Activated CD4-positive, CD25-positive, alpha-beta regulatory T cell treated with anti-CD3 and anti-CD28 coated beads, Interleukin-2, amount 50 U/mL, for 24 hours (primary cell): ENCODE results near the gene ZNF280C.
A peak's percentile ranks its signal among the peaks of the same experiment; 100 is the strongest.
"Not testable (repeated sequence)": the region's sequence is repeated elsewhere in the genome, so short reads cannot be mapped to it uniquely, and the experiment has no call there.

Source experiments
- ATAC-seq, 2 donors: fragments of 150-1000 bp; cut with Tn5 transposase; one replicate each; pipeline ENCODE4 v1.10.0; 2021; ENCODE audit warnings: mild to moderate bottlenecking in 1 of 2, moderate library complexity in 1 of 2

The ZNF280C gene

GRCh38 chrX:130268449-130269170 lies at the start of gene ZNF280C:
TSS of gene ZNF280C (minus strand) at chrX:130268899. CDS start at chrX:130260449, 8,450 bp downstream.
- peak; percentile 91 to 93 for ATAC-seq

GRCh38 chrX:130304587-130305368 lies 36.1 kb upstream of the ZNF280C start:
- no peak for ATAC-seq

GRCh38 chrX:130301977-130302376 lies 33.3 kb upstream of the ZNF280C start:
- ATAC-seq: no peak

GRCh38 chrX:130301405-130301804 lies 32.7 kb upstream of the ZNF280C start:
- no peak for ATAC-seq

GRCh38 chrX:130300010-130300282 lies 31.2 kb upstream of the ZNF280C start:
- no peak for ATAC-seq

GRCh38 chrX:130299279-130300009 lies 30.7 kb upstream of the ZNF280C start:
- ATAC-seq: no peak

- ATAC-seq: no peak
Measured at GRCh38 chrX:130296743-130297142, 28.0 kb upstream of the ZNF280C start.

GRCh38 chrX:130296297-130296678 lies 27.6 kb upstream of the ZNF280C start:
- no peak for ATAC-seq

GRCh38 chrX:130295519-130296296 lies 27.0 kb upstream of the ZNF280C start:
- ATAC-seq: no peak

GRCh38 chrX:130287071-130287770 lies 18.5 kb upstream of the ZNF280C start:
- no peak for ATAC-seq

GRCh38 chrX:130285710-130286109 lies 17.0 kb upstream of the ZNF280C start:
- ATAC-seq: no peak

GRCh38 chrX:130285069-130285620 lies 16.4 kb upstream of the ZNF280C start:
- ATAC-seq: no peak

- ATAC-seq: no peak
Measured at GRCh38 chrX:130282151-130282550, 13.5 kb upstream of the ZNF280C start.

GRCh38 chrX:130280901-130281300 lies 12.2 kb upstream of the ZNF280C start:
- no peak for ATAC-seq

- not testable (repeated sequence) for ATAC-seq
Measured at GRCh38 chrX:130272253-130272652, 3.6 kb upstream of the ZNF280C start.

- not testable (repeated sequence) for ATAC-seq
Measured at GRCh38 chrX:130269391-130269790, 692 bp upstream of the ZNF280C start.

- no peak for ATAC-seq
Measured at GRCh38 chrX:130267956-130268448, 697 bp downstream of the ZNF280C start.

- ATAC-seq: peak; percentile 29 to 31
Measured at GRCh38 chrX:130264573-130264972, 4.1 kb downstream of the ZNF280C start.

- no peak for ATAC-seq
Measured at GRCh38 chrX:130263016-130263415, 5.7 kb downstream of the ZNF280C start.

- ATAC-seq: no peak
Measured at GRCh38 chrX:130262231-130262630, 6.5 kb downstream of the ZNF280C start.

- ATAC-seq: no peak
Measured at GRCh38 chrX:130261296-130261893, 7.3 kb downstream of the ZNF280C start.
